Mesenchymal stem cell (in vitro differentiated cells and primary cell): ENCODE data around the gene DAP.
A peak's percentile ranks its signal among the peaks of the same experiment; 100 is the strongest.

Source experiments
- DNase-seq: peaks from one replicate; pipeline ENCODE4 v3.0.0-alpha.2; 2013
- H2AFZ ChIP-seq: one replicate; pipeline ENCODE4 v1.6.1; 2013; ENCODE audit warnings: low read depth, mild to moderate bottlenecking, control low read depth, inconsistent platforms, low read length, moderate library complexity
- H2AK5ac ChIP-seq: 2 replicates; pipeline ENCODE4 v1.6.1; 2013; ENCODE audit warnings: low read length, moderate library complexity, mild to moderate bottlenecking, inconsistent platforms; ENCODE audit not compliant: severe bottlenecking
- H2BK120ac ChIP-seq: one replicate; pipeline ENCODE4 v1.6.1; 2013; ENCODE audit warnings: low read depth, mild to moderate bottlenecking, inconsistent platforms, low read length, moderate library complexity
- H2BK12ac ChIP-seq, 2 experiments: one replicate each; pipeline ENCODE4 v1.6.1; 2013; ENCODE audit warnings: inconsistent platforms in 2 of 2, low read length in 2 of 2, mild to moderate bottlenecking in 2 of 2, moderate library complexity in 2 of 2, control low read depth in 1 of 2
- H2BK15ac ChIP-seq: one replicate; pipeline ENCODE4 v1.6.1; 2013; ENCODE audit warnings: mild to moderate bottlenecking, low read depth, inconsistent platforms; ENCODE audit not compliant: poor library complexity, severe bottlenecking
- H2BK5ac ChIP-seq: 2 replicates; pipeline ENCODE4 v1.6.1; 2013; ENCODE audit warnings: low read depth, mild to moderate bottlenecking, low read length, control low read depth, inconsistent platforms; ENCODE audit not compliant: poor library complexity, severe bottlenecking
- H3K14ac ChIP-seq, 2 experiments: one replicate each; pipeline ENCODE4 v1.6.1; 2013; ENCODE audit warnings: inconsistent platforms in 2 of 2, low read length in 2 of 2, control low read depth in 1 of 2, mild to moderate bottlenecking in 1 of 2, moderate library complexity in 1 of 2
- H3K18ac ChIP-seq, 2 experiments: one replicate each; pipeline ENCODE4 v1.6.1; 2013; ENCODE audit warnings: inconsistent platforms in 2 of 2, low read length in 2 of 2, control low read depth in 1 of 2, low read depth in 1 of 2, mild to moderate bottlenecking in 1 of 2
- H3K23ac ChIP-seq, 2 experiments: one replicate each; pipeline ENCODE4 v1.6.1; 2013; ENCODE audit warnings: inconsistent platforms in 2 of 2, low read length in 2 of 2, mild to moderate bottlenecking in 2 of 2, moderate library complexity in 2 of 2, control low read depth in 1 of 2
- H3K27ac ChIP-seq: 2 replicates; pipeline ENCODE4 v1.5.1; 2013; ENCODE audit warnings: mild to moderate bottlenecking, moderate library complexity, low read length, control low read depth, inconsistent platforms; ENCODE audit not compliant: poor library complexity, severe bottlenecking
- H3K27me3 ChIP-seq, 2 experiments: 2 replicates each; pipeline versions ENCODE4 v1.6.1 to v1.7.0; 2013; ENCODE audit warnings: low read length in 2 of 2, mild to moderate bottlenecking in 2 of 2, moderate library complexity in 2 of 2, control low read depth in 1 of 2, inconsistent platforms in 1 of 2; ENCODE audit not compliant: control insufficient read depth in 1 of 2, insufficient read depth in 1 of 2
- H3K36me3 ChIP-seq, 2 experiments: 2 replicates each; pipeline versions ENCODE4 v1.6.1 to v1.7.0; 2013; ENCODE audit warnings: low read length in 2 of 2, control low read depth in 1 of 2, inconsistent platforms in 1 of 2, low read depth in 1 of 2, mild to moderate bottlenecking in 1 of 2; ENCODE audit not compliant: insufficient read depth in 2 of 2, control insufficient read depth in 1 of 2
- H3K4ac ChIP-seq, 2 experiments: one replicate each; pipeline ENCODE4 v1.6.1; 2013; ENCODE audit warnings: inconsistent platforms in 2 of 2, low read length in 2 of 2, mild to moderate bottlenecking in 2 of 2, moderate library complexity in 2 of 2, control low read depth in 1 of 2, low read depth in 1 of 2
- H3K4me1 ChIP-seq: 2 replicates; pipeline ENCODE4 v1.6.1; 2013; ENCODE audit warnings: low read depth, low read length, control low read depth; ENCODE audit not compliant: control insufficient read depth, insufficient read depth
- H3K4me2 ChIP-seq: 2 replicates; pipeline ENCODE4 v1.6.1; 2013; ENCODE audit warnings: low read length, mild to moderate bottlenecking, inconsistent platforms; ENCODE audit not compliant: poor library complexity, severe bottlenecking
- H3K4me3 ChIP-seq, 2 experiments: 2 replicates each; pipeline versions ENCODE4 v1.5.1 to v1.7.0; 2013; ENCODE audit warnings: low read length in 2 of 2, mild to moderate bottlenecking in 2 of 2, control low read depth in 1 of 2, low read depth in 1 of 2; ENCODE audit not compliant: insufficient read depth in 1 of 2
- H3K79me1 ChIP-seq: replicated peaks from 2 replicates; pipeline ENCODE4 v1.6.1; 2013; ENCODE audit warnings: mild to moderate bottlenecking, control low read depth, low read length, inconsistent platforms; ENCODE audit not compliant: poor library complexity, severe bottlenecking
- H3K9ac ChIP-seq: 2 replicates; pipeline ENCODE4 v1.7.0; 2013; ENCODE audit warnings: mild to moderate bottlenecking, low read length, moderate library complexity
- H3K9me3 ChIP-seq: 2 replicates; pipeline ENCODE4 v1.7.0; 2013; ENCODE audit warnings: mild to moderate bottlenecking, low read length; ENCODE audit not compliant: control insufficient read depth
- H4K8ac ChIP-seq: one replicate; pipeline ENCODE4 v1.6.1; 2013; ENCODE audit warnings: inconsistent platforms, mild to moderate bottlenecking, low read length, moderate library complexity
- H4K91ac ChIP-seq: one replicate; pipeline ENCODE4 v1.6.1; 2013; ENCODE audit warnings: mild to moderate bottlenecking, low read length, inconsistent platforms
- WGBS: methylation state at CpG from one replicate; pipeline ENCODE4 v1.1.7; 2013; ENCODE audit warnings: mixed read lengths; 5-methylcytosine and 5-hydroxymethylcytosine counted together

The DAP gene

GRCh38 chr5:10745133-10745532 is 15.9 kb downstream of the DAP start:
- peaks cover 39 to 88% of the 10 kb centered on the region in 2 experiments for H3K36me3 ChIP-seq
- H3K9ac ChIP-seq = no peak overlapping the region
- H3K4ac ChIP-seq = no peak overlapping the region
- H2BK120ac ChIP-seq = no peak overlapping the region
- H3K27me3 ChIP-seq = no peaks in the 10 kb centered on the region
- H3K4me1 ChIP-seq = peaks cover 20% of the 10 kb centered on the region
- H2AK5ac ChIP-seq = no peak overlapping the region
- H3K9me3 ChIP-seq = peaks cover 29% of the 10 kb centered on the region
- H3K23ac ChIP-seq = no peak overlapping the region
- no peak overlapping the region for H3K4me3 ChIP-seq
- H3K4me2 ChIP-seq = no peak overlapping the region
- no peak overlapping the region for H2BK5ac ChIP-seq
- no peak overlapping the region for H4K91ac ChIP-seq
- 32% methylated on average over 5 of the region's 5 CpGs for WGBS
- H3K79me1 ChIP-seq = peaks cover 23% of the 10 kb centered on the region
- H3K27ac ChIP-seq = no peak overlapping the region
- H2BK12ac ChIP-seq = no peak overlapping the region
- H2BK15ac ChIP-seq = no peak overlapping the region
- no peak overlapping the region for H4K8ac ChIP-seq
- H3K18ac ChIP-seq = no peak overlapping the region
- H3K14ac ChIP-seq = no peak overlapping the region
- H2AFZ ChIP-seq = no peak overlapping the region
- DNase-seq = peak; percentile 85

GRCh38 chr5:10744681-10745080 is 16.4 kb downstream of the DAP start:
- no peak overlapping the region for H3K27ac ChIP-seq
- H3K9me3 ChIP-seq = peaks cover 34% of the 10 kb centered on the region
- no peak overlapping the region for H2BK12ac ChIP-seq
- no peak overlapping the region for H3K23ac ChIP-seq
- H2BK120ac ChIP-seq = no peak overlapping the region
- no peak overlapping the region for H2AFZ ChIP-seq
- H3K4me3 ChIP-seq = no peak overlapping the region
- peak overlapping the region; percentile 18 for H2AK5ac ChIP-seq
- no peak overlapping the region for H3K9ac ChIP-seq
- 95% methylated on average over 8 of the region's 8 CpGs for WGBS
- H3K4ac ChIP-seq = no peak overlapping the region
- no peak overlapping the region for H4K91ac ChIP-seq
- H3K4me1 ChIP-seq = peaks cover 16% of the 10 kb centered on the region
- no peak for DNase-seq
- peaks cover 34 to 90% of the 10 kb centered on the region in 2 experiments for H3K36me3 ChIP-seq
- H3K18ac ChIP-seq = no peak overlapping the region
- H3K14ac ChIP-seq = no peak overlapping the region
- no peaks in the 10 kb centered on the region for H3K27me3 ChIP-seq
- H2BK15ac ChIP-seq = no peak overlapping the region
- H3K79me1 ChIP-seq = peaks cover 25% of the 10 kb centered on the region
- H4K8ac ChIP-seq = no peak overlapping the region
- H3K4me2 ChIP-seq = no peak overlapping the region
- no peak overlapping the region for H2BK5ac ChIP-seq

GRCh38 chr5:10743951-10744350 is 17.1 kb downstream of the DAP start:
- Histone ChIP-seq H3K18ac (no peak overlapping the region), H4K91ac (no peak overlapping the region), H3K27ac (no peak overlapping the region), H3K27me3 (no peaks in the 10 kb centered on the region), H3K9ac (no peak overlapping the region), H3K4ac (no peak overlapping the region), H3K4me2 (no peak overlapping the region), H4K8ac (no peak overlapping the region), H3K4me1 (peaks cover 15% of the 10 kb centered on the region), H2BK15ac (no peak overlapping the region), H2AFZ (no peak overlapping the region), H3K14ac (no peak overlapping the region), H3K9me3 (peaks cover 34% of the 10 kb centered on the region), H2BK5ac (no peak overlapping the region), H3K23ac (no peak overlapping the region), H2AK5ac (no peak overlapping the region), H2BK120ac (no peak overlapping the region), H3K36me3 (peaks cover 35 to 91% of the 10 kb centered on the region in 2 experiments), H2BK12ac (no peak overlapping the region), H3K79me1 (peaks cover 25% of the 10 kb centered on the region), H3K4me3 (no peak overlapping the region)
- DNase-seq = no peak

DNA sequence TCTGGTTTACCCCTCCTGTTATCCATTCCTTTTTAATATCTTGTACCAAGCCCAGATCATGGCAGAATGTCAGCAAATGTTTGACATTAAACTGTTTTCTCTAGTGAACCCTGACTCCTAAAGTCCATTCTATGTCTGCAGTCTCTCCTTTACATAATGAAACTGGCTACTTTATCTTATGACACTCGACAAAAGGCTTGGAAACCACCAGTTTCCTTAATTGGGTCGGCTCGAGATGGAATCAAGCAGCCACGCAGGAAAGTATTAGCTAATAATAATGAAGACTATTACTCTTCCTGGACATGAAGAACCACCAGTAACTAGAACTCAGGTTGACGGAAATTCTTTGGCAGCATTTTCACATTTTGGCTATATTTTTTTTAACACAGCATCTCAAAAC is 17.5 kb downstream of the DAP start:
- Histone ChIP-seq H3K9me3 (peaks cover 34% of the 10 kb centered on the region), H3K23ac (no peak overlapping the region), H3K27me3 (no peaks in the 10 kb centered on the region), H2BK15ac (no peak overlapping the region), H2BK120ac (no peak overlapping the region), H4K91ac (no peak overlapping the region), H2AK5ac (no peak overlapping the region), H3K79me1 (peaks cover 25% of the 10 kb centered on the region), H3K9ac (no peak overlapping the region), H3K14ac (no peak overlapping the region), H3K4me2 (no peak overlapping the region), H3K4ac (no peak overlapping the region), H3K18ac (no peak overlapping the region), H2BK12ac (no peak overlapping the region), H2AFZ (no peak overlapping the region), H3K4me1 (peaks cover 14% of the 10 kb centered on the region), H3K27ac (no peak overlapping the region), H2BK5ac (no peak overlapping the region), H4K8ac (no peak overlapping the region), H3K36me3 (peaks cover 38 to 90% of the 10 kb centered on the region in 2 experiments), H3K4me3 (no peak overlapping the region)
- 100% methylated on average over 4 of the region's 5 CpGs for WGBS
- DNase-seq = no peak
